HEK293 (cell line): ENCODE measurements around the gene MAD2L1BP.

ENCODE experiments used
- ATF2 ChIP-seq: fragments of 450-650 bp; formaldehyde crosslinking; IDR thresholded peaks from 2 replicates; pipeline ENCODE4 v1.5.1; 2016; ENCODE audit warnings: missing biosample characterization, missing genetic modification characterization, low read depth
- CTCF ChIP-seq: fragments of 450-650 bp; formaldehyde crosslinking; IDR thresholded peaks from 2 replicates; pipeline ENCODE4 v1.5.1; 2016; ENCODE audit warnings: missing biosample characterization, missing genetic modification characterization
- KLF16 ChIP-seq: fragments of 450-650 bp; formaldehyde crosslinking; IDR thresholded peaks from 2 replicates; pipeline ENCODE4 v1.5.1; 2017; ENCODE audit warnings: missing biosample characterization, missing genetic modification characterization
- REST ChIP-seq: fragments of 450-650 bp; formaldehyde crosslinking; IDR thresholded peaks from 2 replicates; pipeline ENCODE4 v1.5.1; 2016; ENCODE audit warnings: missing biosample characterization, missing genetic modification characterization
- ZBTB21 ChIP-seq: fragments of 450-650 bp; formaldehyde crosslinking; IDR thresholded peaks from 2 replicates; pipeline ENCODE4 v1.5.1; 2017; ENCODE audit warnings: missing biosample characterization, missing genetic modification characterization
- ZFP3 ChIP-seq: fragments of 450-650 bp; formaldehyde crosslinking; IDR thresholded peaks from 2 replicates; pipeline ENCODE4 v1.5.1; 2016; ENCODE audit warnings: low read depth, missing biosample characterization, missing genetic modification characterization
- ZIC2 ChIP-seq: fragments of 450-650 bp; formaldehyde crosslinking; IDR thresholded peaks from 2 replicates; pipeline ENCODE4 v1.5.1; 2016; ENCODE audit warnings: missing biosample characterization, missing genetic modification characterization
- ZNF140 ChIP-seq: fragments of 450-650 bp; formaldehyde crosslinking; IDR thresholded peaks from 2 replicates; pipeline ENCODE4 v1.5.1; 2016; ENCODE audit warnings: missing biosample characterization, missing genetic modification characterization
- ZNF24 ChIP-seq: fragments of 450-650 bp; formaldehyde crosslinking; IDR thresholded peaks from 2 replicates; pipeline ENCODE4 v1.5.1; 2016; ENCODE audit warnings: missing biosample characterization, missing genetic modification characterization
- ZNF513 ChIP-seq: fragments of 450-650 bp; IDR thresholded peaks from 2 replicates; pipeline ENCODE4 v1.5.1; 2018; ENCODE audit warnings: missing biosample characterization, missing genetic modification characterization
- ZNF580 ChIP-seq: fragments of 450-650 bp; formaldehyde crosslinking; IDR thresholded peaks from 2 replicates; pipeline ENCODE4 v1.5.1; 2016; ENCODE audit warnings: missing biosample characterization, missing genetic modification characterization

DNA sequence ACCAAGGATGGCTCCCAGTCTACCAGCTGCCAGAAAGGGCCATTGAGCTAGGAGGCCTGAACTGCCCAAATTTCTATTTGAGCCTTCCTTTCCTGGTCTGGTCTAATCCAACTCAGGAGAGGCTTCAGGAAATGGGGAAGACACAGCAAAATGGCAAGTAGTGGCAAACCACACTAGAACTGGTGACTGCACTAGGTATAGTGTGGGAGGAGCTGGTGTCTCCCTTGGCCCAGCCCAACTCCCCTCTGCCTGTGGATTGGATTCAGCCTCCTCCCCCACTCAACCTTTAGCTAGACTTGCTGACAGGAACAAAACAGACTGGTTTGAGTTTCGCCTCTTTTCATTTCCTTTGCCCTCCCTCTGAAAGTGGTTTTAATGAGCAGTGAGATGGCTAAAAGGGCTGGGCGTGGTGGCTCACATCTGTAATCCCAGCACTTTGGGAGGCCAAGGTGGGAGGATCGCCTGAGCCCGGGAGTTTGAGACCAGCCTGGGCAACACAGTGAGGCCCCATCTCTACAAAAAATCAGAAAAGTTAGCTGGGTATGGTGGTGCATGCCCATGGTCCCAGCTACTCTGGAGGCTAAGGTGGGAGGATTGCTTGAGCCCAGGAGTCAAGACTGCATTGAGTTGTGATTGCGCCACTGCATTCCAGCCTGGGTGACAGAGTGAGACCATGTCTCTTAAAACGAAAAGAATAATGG lies 34.4 kb downstream of the MAD2L1BP start:
- TF ChIP-seq REST (tag by site-specific recombination), result no peak
- TF ChIP-seq ZBTB21 (tag by site-specific recombination), result no peak
- no peak for TF ChIP-seq ZNF24
- TF ChIP-seq ZNF140 (tag by site-specific recombination), result no peak
- TF ChIP-seq CTCF (tag by site-specific recombination), result no peak
- no peak for TF ChIP-seq ZNF580
- TF ChIP-seq ZFP3, result no peak
- TF ChIP-seq ZNF513 (tag by site-specific recombination), result no peak
- TF ChIP-seq KLF16 (tag by site-specific recombination), result no peak
- no peak for TF ChIP-seq ZIC2 (tag by site-specific recombination)
- no peak for TF ChIP-seq ATF2 (tag by site-specific recombination)
